NCI-H187 (cell line): ENCODE data around the gene SEL1L.
"Not testable (repeated sequence)": the region's sequence is repeated elsewhere in the genome, so short reads cannot be mapped to it uniquely, and the experiment has no call there.

ENCODE experiments used
- DNase-seq, 2 experiments: peaks; one replicate each; lab custom pipeline; 2025; lab: John Stamatoyannopoulos, UW

Gene SEL1L

GRCh38 chr14:81447021-81447764 is 86.5 kb downstream of the SEL1L start:
- no peak for DNase-seq

GRCh38 chr14:81446279-81447007 is 87.2 kb downstream of the SEL1L start:
- DNase-seq: no peak

- DNase-seq: no peak
Observed at GRCh38 chr14:81441626-81442134, 92.0 kb downstream of the SEL1L start.

GRCh38 chr14:81440041-81440440 is 93.6 kb downstream of the SEL1L start:
- no peak for DNase-seq

DNA sequence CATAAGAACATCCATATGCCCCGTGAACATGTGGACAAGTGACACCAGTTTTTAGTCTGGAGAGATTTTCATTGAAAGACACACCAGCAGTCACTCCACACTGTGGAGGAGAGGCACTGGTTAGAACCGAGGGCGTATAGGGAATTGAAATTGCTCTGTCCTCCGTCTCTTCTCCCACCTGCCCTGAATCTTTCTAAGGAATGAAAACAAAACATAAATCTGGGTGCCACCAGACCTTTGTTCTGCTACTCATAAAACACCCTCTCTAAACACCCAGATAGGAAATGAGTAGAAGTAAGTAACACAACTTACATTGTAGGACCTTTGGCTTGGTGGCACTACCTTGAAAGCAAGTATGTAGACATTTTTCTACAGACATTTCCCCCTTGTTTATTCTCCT is 96.4 kb downstream of the SEL1L start:
- DNase-seq: no peak

- DNase-seq: peak; percentile 75 to 88
Observed at GRCh38 chr14:81436296-81437138, 97.1 kb downstream of the SEL1L start.

DNA sequence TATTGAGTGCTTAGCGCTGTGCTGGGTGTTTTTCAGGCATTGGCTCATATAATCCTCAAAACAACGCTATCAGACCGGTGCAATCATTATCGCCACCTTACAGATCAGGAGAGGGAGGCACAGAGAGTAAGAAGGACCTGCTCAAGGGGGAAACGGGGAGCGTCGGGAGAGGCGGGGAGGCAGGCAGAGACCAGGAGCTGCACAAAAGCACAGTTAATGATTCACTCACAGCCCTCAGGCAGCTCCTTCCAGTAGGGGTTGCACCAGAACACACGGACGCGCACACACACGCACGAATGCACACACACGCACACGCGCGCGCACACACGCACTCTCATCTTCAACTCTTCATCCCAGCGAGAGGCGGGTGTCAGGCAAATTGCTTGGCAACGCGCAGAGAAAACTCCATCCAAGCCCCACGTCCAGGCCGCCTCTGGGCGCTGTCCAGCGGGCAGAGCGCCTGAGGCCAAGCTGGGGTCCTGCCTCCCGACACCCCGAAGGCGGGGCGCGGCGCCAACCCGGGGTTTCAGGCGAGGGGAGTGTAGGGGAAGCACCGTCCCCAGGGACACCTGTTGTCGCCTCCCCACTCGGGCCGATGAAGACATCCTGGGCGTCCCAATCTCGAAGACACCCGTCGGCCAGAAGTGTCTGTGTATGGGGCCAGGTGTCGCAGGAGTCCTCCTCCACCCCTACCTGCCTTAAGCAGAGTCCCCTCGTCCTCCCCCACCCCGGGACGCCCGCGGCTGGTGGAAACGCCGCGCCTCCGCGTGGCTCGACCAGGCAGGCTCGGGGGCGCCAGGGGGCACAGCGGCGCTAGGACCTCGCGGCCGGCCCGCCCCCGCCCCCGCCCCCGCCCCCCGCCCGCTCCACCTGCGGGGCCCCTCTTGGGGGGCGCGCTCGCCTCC is 98.0 kb downstream of the SEL1L start:
- no peak for DNase-seq

GRCh38 chr14:81435048-81435390 is 98.6 kb downstream of the SEL1L start:
- no peak for DNase-seq

DNA sequence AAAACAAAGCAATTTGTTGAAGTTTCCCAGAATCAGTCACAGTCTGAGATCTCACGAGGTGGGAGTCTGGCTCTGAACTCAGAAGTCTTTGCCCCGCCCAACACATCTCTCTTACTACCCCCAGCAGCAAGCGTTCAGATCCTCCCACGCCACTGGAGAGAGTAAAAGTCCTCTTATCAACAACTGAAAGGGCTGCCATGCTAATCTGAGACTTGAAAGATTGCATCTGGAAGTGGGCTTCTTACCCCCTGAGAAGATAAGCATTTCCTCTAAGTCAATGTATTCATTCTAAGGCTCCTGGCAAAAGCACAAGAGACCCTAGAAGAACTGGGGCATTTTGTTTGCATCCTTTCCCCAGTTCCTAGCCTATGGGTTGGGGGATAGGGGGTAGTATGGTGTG is 99.4 kb downstream of the SEL1L start:
- no peak for DNase-seq

DNA sequence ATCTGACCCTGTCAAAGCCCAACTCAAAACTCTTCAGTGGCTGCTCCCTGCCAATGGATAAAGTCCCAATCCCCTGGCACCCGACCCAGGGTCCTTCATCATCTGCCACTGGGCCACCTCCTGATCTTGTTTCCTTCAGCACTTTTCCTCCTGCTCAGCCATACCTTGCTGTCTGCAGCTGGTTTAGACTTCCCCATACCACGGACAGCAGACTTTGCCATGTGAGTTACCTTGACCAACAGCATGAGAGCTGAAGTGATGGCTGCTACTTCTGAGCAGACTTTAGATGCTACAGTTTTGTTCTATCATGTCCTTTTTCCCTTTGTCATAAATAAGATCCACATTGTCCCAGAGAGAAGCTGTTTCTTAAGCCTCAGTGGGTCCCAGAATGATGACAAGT is 100.3 kb downstream of the SEL1L start:
- no peak for DNase-seq

GRCh38 chr14:81432219-81432661 is 101.4 kb downstream of the SEL1L start:
- DNase-seq: no peak

DNA sequence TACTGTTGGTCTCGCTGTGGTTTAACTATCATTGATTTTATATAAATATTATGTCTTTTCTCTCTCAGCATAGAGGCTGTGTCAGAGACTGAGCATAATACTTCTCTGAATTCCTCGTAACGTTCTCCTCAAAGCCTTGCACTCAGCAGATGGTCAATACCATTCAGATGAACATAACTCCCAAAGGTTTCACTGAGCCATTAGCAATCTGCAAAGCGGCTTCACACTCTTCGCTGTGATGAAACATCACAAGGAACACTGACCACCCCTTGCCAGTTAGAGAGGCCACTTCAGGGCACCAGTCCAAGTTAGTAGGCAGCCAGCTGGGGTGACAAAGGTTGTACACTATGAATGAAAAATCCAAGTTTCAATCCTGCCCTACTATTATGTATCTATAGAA is 103.4 kb downstream of the SEL1L start:
- DNase-seq: no peak

DNA sequence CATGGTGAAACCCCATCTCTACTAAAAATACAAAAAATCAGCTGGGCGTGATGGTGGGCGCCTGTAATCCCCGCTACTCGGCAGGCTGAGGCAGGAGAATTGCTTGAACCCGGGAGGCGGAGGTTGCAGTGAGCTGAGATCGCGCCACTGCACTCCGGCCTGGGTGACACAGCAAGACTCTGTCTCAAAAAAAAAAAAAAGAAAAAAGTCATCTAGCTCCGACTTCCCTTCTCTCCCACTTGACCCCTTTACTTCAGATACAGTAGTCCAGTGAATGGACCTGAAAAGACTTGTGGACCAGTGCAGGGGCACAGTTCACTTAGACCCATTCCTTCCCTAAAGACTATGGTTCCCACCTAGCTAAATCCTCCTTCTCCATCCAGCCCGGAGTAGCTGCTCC is 103.9 kb downstream of the SEL1L start:
- not testable (repeated sequence) for DNase-seq

DNA sequence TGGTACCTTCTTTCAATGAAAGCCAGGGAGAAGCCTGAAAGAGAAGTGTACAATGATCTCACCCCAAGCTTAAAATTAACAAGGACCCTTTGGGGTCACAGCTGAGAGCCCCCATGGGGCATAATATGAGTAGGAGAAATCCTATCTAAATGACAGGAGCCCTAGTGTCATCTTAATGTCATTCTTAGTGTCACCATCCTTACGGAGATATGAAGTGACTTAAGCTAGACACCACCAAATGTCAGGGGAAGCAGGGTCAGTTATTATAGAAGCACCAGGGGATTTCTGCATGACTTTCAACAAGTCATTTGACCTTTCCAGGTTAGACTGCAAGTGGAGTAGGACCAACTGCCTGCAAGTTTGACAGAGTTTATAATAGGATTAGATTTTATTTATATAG is 104.6 kb downstream of the SEL1L start:
- DNase-seq: no peak

DNA sequence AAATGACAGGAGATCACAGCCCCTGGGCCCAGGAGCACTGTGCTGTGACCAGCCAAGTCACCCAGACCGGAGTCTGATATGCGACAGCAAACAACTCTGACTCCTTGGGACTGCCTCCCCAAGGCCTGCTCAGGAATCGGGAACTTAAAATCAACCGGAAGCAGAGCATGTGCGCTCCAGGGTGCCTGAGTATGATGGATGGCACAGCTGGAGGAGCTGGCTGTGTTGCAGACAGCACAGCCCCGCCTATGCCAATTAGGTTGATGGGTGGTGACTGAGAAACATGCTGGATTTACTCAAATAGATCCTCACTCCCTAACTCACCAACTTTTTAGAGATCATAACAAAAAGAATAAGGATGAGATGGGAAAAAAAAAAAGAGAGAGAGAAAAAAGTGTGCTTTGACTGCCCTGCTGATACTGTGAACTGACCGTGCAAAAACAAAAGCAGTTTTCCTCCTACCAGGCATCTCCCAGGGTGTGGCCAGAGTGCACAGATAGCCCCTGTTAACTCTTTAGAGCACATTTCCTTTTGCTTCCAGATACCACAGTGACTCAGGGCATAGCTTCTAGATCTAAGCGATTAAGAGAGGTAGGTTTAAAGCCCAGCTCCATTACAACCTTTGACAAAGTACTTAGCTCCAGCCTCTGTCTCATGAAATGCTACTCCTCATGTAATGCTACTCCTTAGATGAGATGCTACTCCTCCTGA is 106.2 kb downstream of the SEL1L start:
- DNase-seq: peak in 1 of 2 experiments; percentile 28

DNA sequence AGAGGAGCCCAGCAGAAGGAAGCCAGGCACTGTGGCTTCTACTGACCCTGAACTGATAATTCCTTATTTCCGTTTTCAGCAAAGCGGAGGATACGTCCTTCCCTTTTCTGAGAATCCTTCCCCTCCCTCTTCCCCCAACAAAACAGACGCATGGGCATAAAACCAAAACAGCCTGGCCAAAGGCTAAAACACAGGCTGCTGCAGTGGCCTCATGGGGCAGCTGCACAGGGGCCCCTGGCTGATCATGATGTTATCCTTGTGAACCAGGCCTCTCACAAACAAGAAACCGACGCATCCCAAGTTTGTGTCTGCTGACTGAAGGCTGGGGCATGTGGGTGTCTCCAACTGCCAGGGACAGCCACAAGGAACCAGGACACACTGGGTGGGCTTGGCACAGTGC is 110.1 kb downstream of the SEL1L start:
- no peak for DNase-seq
